ENCODE data around the gene RPL32. TPM values are rescaled to one million over a fixed set of nuclear protein-coding genes. Genes with fewer than 3 reads are reported as not detected.

RPL32 gene
- polyA plus RNA-seq, 1 of the 3 experiments (the other 2 are of a cell fraction): 2,311 TPM

GRCh38 chr3:12812812-12813211 lies 28.6 kb downstream of the RPL32 start:
- DNase-seq: no peak
- CTCF ChIA-PET: interaction anchor here (1.1 kb wide), 1 partner anchor 29 kb away, joined by 3 read pairs; the partner anchor contains the start of gene RPL32
- Histone ChIP-seq H3K4me3 (ENCODE audit: low read depth in 2 of 2, low read length in 1 of 2) (no peak overlapping the region), H3K27me3 (ENCODE audit: insufficient read depth) (no peaks in the 10 kb centered on the region), H3K79me2 (ENCODE audit: insufficient read depth) (no peaks in the 10 kb centered on the region), H3F3A (replicated peaks; ENCODE audit: insufficient read depth) (no peaks in the 10 kb centered on the region), H3K4me1 (ENCODE audit: control insufficient read depth in 1 of 2, insufficient read depth in 2 of 2, low read depth in 1 of 2, low read length in 1 of 2) (peaks cover 6 to 24% of the 10 kb centered on the region in 2 experiments; a peak in 2 of 4 replicates), H3K9me2 (no peaks in the 10 kb centered on the region), H4K20me1 (ENCODE audit: insufficient read depth) (no peaks in the 10 kb centered on the region), H3K9me3 (no peaks in the 10 kb centered on the region), H3K9ac (no peak overlapping the region), H3K27ac (ENCODE audit: low read depth in 2 of 2, low read length in 1 of 2) (no peak overlapping the region), H2AFZ (ENCODE audit: low read depth) (no peak overlapping the region), H3K4me2 (no peak overlapping the region), H3K36me3 (replicated peaks in 1 of 2; ENCODE audit: control insufficient read depth in 1 of 2, insufficient read depth in 2 of 2, low read length in 1 of 2) (no peaks in the 10 kb centered on the region)
- whole genome bisulfite sequencing (ENCODE audit: low lambda C conversion rate): no CpG with 5 or more reads among the region's 3 CpGs
- TF ChIP-seq RAD21 (IDR thresholded peaks at IDR 0.05; ENCODE audit: low read length) (no peak), PBX3 (IDR thresholded peaks at IDR 0.05) (no peak), MAX (IDR thresholded peaks at IDR 0.05; ENCODE audit: low read depth) (no peak), SIN3A (IDR thresholded peaks at IDR 0.05; ENCODE audit: borderline replicate concordance, low read depth, low read length) (no peak), MXI1 (IDR thresholded peaks at IDR 0.05; ENCODE audit: low read depth, low read length) (no peak), ELF1 (IDR thresholded peaks at IDR 0.05) (no peak), SMC3 (IDR thresholded peaks at IDR 0.05; ENCODE audit: low read depth, low read length) (no peak), FOXJ3 (CRISPR knock-in tag; IDR thresholded peaks at IDR 0.05) (no peak), TEAD4 (IDR thresholded peaks at IDR 0.05; ENCODE audit: borderline replicate concordance, insufficient read depth) (no peak), EP300 (IDR thresholded peaks at IDR 0.05; ENCODE audit: borderline replicate concordance in 1 of 2, low read depth in 1 of 2, low read length in 1 of 2) (no peak)
- TF ChIP-seq, protein P1, sequence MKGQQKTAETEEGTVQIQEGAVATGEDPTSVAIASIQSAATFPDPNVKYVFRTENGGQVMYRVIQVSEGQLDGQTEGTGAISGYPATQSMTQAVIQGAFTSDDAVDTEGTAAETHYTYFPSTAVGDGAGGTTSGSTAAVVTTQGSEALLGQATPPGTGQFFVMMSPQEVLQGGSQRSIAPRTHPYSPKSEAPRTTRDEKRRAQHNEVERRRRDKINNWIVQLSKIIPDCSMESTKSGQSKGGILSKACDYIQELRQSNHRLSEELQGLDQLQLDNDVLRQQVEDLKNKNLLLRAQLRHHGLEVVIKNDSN (IDR thresholded peaks at IDR 0.05; ENCODE audit: borderline replicate concordance, low read depth): no peak
- POLR2A ChIA-PET: interaction anchor here (0.6 to 1.2 kb wide), 2 partner anchors 24 to 135 kb away, joined by 3 to 4 read pairs; no protein-coding TSS in a partner anchor

DNA sequence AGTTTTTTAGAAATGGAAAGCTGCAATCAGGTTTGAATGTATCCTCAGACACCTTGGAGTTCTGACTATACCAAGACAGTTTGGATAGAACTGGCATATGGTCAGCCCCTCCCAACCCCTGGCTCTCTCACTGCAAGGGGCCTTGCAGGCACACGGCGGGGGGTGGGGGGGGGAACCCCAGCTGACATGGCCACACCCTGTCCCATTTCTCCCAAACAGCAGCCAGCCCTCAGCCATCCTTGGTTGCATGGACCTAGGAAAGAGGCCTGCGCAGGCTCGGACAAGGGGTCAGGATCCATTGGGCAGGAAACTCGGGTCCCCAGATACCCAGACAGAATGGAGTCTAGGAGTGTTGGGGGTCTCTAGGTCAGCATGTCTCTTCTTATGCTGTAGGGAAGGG lies 30.4 kb downstream of the RPL32 start:
- Histone ChIP-seq H3K9ac (no peak overlapping the region), H3K9me3 (no peaks in the 10 kb centered on the region), H3F3A (replicated peaks; ENCODE audit: insufficient read depth) (no peaks in the 10 kb centered on the region), H3K9me2 (no peaks in the 10 kb centered on the region), H4K20me1 (ENCODE audit: insufficient read depth) (no peaks in the 10 kb centered on the region), H3K36me3 (replicated peaks in 1 of 2; ENCODE audit: control insufficient read depth in 1 of 2, insufficient read depth in 2 of 2, low read length in 1 of 2) (no peaks in the 10 kb centered on the region), H3K79me2 (ENCODE audit: insufficient read depth) (no peaks in the 10 kb centered on the region), H3K27me3 (ENCODE audit: insufficient read depth) (no peaks in the 10 kb centered on the region), H3K4me2 (0 out of 2 replicates have a peak overlapping the region, but pooled peaks have one; percentile 83), H3K4me1 (ENCODE audit: control insufficient read depth in 1 of 2, insufficient read depth in 2 of 2, low read depth in 1 of 2, low read length in 1 of 2) (peaks cover 6 to 15% of the 10 kb centered on the region in 2 experiments; a peak in 2 of 4 replicates), H2AFZ (ENCODE audit: low read depth) (peak overlapping the region; percentile 76; the same call in 1 of the 2 replicates), H3K4me3 (ENCODE audit: low read depth in 2 of 2, low read length in 1 of 2) (no peak overlapping the region), H3K27ac (ENCODE audit: low read depth in 2 of 2, low read length in 1 of 2) (peak overlapping the region in 1 of 2 experiments; percentile 79; a peak in 2 of 4 replicates)
- CTCF ChIA-PET: interaction anchor here (0.9 to 3.4 kb wide), 10 partner anchors 10 to 184 kb away, joined by 3 to 11 read pairs (median 6); partner anchors contain the start of gene RPL32
- 90% methylated on average over 5 of the region's 5 CpGs for WGBS (ENCODE audit: low lambda C conversion rate)
- no peak for TF ChIP-seq RXRA (IDR thresholded peaks at IDR 0.05; ENCODE audit: borderline replicate concordance, low read depth)
- no peak for TF ChIP-seq GABPA (IDR thresholded peaks at IDR 0.05; ENCODE audit: low read depth)
- DNase-seq: peak; percentile 50
- POLR2A ChIA-PET: interaction anchor here (1.2 to 1.3 kb wide), 2 partner anchors 12 to 31 kb away, joined by 3 to 5 read pairs; no protein-coding TSS in a partner anchor

Measured in SK-N-SH (cell line).